IMR-90 (cell line): Measurements from ENCODE around the gene LTBP2. TPM values are rescaled to one million over a fixed set of nuclear protein-coding genes. Genes with fewer than 3 reads are reported as not detected.

ENCODE experiments used
- ATAC-seq: fragments of 200-7000 bp; cut with Tn5 transposase; 2 replicates; pipeline ENCODE4 v1.9.1; 2020; ENCODE audit warnings: low read depth, mild to moderate bottlenecking, moderate library complexity
- BruUV-seq: library from RNA; stranded (reverse); fragments of 400-500 nt; replicated peaks from 2 replicates; lab custom pipeline; 2021; lab: Mats Ljungman, UMichigan
- CTCF ChIA-PET: fragments of 300-600 bp; formaldehyde crosslinking; extraction: SDS; loops from one replicate; lab custom pipeline; 2021; ENCODE audit warnings: antibody characterized with exemption; lab: Yijun Ruan, JAX
- POLR2A ChIA-PET: fragments of 300-600 bp; sonication (Branson Sonifier 250); formaldehyde crosslinking; loops from one replicate; lab custom pipeline; 2022; ENCODE audit warnings: antibody characterized with exemption; ENCODE audit not compliant: unreplicated experiment; lab: Charles Lee
- DNase-seq: peaks from one replicate; pipeline ENCODE4 v3.0.0; 2013
- H2AFZ ChIP-seq: replicated peaks from 2 replicates; pipeline ENCODE3; 2013; ENCODE audit warnings: low read length, mild to moderate bottlenecking; ENCODE audit not compliant: poor library complexity
- H2AK5ac ChIP-seq: 2 replicates; pipeline ENCODE4 v1.6.1; 2013; ENCODE audit warnings: low read depth, low read length, inconsistent platforms
- H2AK9ac ChIP-seq: replicated peaks from 2 replicates; pipeline ENCODE3; 2013; ENCODE audit warnings: mild to moderate bottlenecking, low read depth, low read length, moderate library complexity; ENCODE audit not compliant: poor library complexity
- H2BK120ac ChIP-seq: 2 replicates; pipeline ENCODE4 v1.6.1; 2013; ENCODE audit warnings: low read depth, low read length, inconsistent platforms
- H2BK15ac ChIP-seq: 3 replicates; pipeline ENCODE4 v1.6.1; 2013; ENCODE audit warnings: low read depth, low read length, inconsistent platforms
- H2BK20ac ChIP-seq: 2 replicates; pipeline ENCODE4 v1.6.1; 2013; ENCODE audit warnings: low read depth, mild to moderate bottlenecking, inconsistent platforms, low read length, moderate library complexity
- H2BK5ac ChIP-seq: 2 replicates; pipeline ENCODE4 v1.6.1; 2013; ENCODE audit warnings: mild to moderate bottlenecking, low read depth, low read length, inconsistent platforms; ENCODE audit not compliant: poor library complexity, severe bottlenecking
- H3K14ac ChIP-seq: replicated peaks from 2 replicates; pipeline ENCODE4 v1.6.1; 2013; ENCODE audit warnings: low read depth, low read length, inconsistent platforms
- H3K18ac ChIP-seq: 2 replicates; pipeline ENCODE4 v1.6.1; 2013; ENCODE audit warnings: low read depth, low read length, control low read depth
- H3K23ac ChIP-seq: 2 replicates; pipeline ENCODE4 v1.6.1; 2013; ENCODE audit warnings: low read depth, low read length, inconsistent platforms
- H3K27ac ChIP-seq: 2 replicates; pipeline ENCODE4 v1.5.1; 2013; ENCODE audit warnings: mild to moderate bottlenecking, control low read depth, low read length; ENCODE audit not compliant: insufficient read depth
- H3K27me3 ChIP-seq: 2 replicates; pipeline ENCODE4 v1.6.1; 2013; ENCODE audit warnings: low read length; ENCODE audit not compliant: control insufficient read depth, insufficient read depth
- H3K36me3 ChIP-seq: 2 replicates; pipeline ENCODE4 v1.6.1; 2013; ENCODE audit warnings: low read length, mixed read lengths; ENCODE audit not compliant: control insufficient read depth, insufficient read depth
- H3K4ac ChIP-seq: 2 replicates; pipeline ENCODE4 v1.6.1; 2013; ENCODE audit warnings: low read depth, low read length, inconsistent platforms
- H3K4me1 ChIP-seq: 2 replicates; pipeline ENCODE4 v1.6.1; 2013; ENCODE audit warnings: low read length, mixed read lengths; ENCODE audit not compliant: control insufficient read depth, insufficient read depth
- H3K4me2 ChIP-seq: 2 replicates; pipeline ENCODE4 v1.6.1; 2013; ENCODE audit warnings: low read depth, mild to moderate bottlenecking, control low read depth, low read length, moderate library complexity
- H3K4me3 ChIP-seq: 2 replicates; pipeline ENCODE4 v1.5.1; 2013; ENCODE audit warnings: low read depth, mild to moderate bottlenecking, control low read depth, low read length, moderate library complexity; ENCODE audit not compliant: insufficient read depth
- H3K56ac ChIP-seq: 2 replicates; pipeline ENCODE4 v1.6.1; 2013; ENCODE audit warnings: low read length, inconsistent platforms; ENCODE audit not compliant: insufficient read depth; ENCODE audit errors: extremely low read depth
- H3K79me1 ChIP-seq, 2 experiments: 2 replicates each; pipeline ENCODE4 v1.6.1; 2013; ENCODE audit warnings: low read length in 2 of 2, inconsistent platforms in 1 of 2, low read depth in 1 of 2
- H3K9ac ChIP-seq: 2 replicates; pipeline ENCODE4 v1.6.1; 2013; ENCODE audit warnings: low read depth, low read length, control low read depth
- H3K9me1 ChIP-seq: 2 replicates; pipeline ENCODE4 v1.6.1; 2013; ENCODE audit warnings: low read length, inconsistent platforms; ENCODE audit not compliant: insufficient read depth
- H3K9me3 ChIP-seq: 2 replicates; pipeline ENCODE4 v1.6.1; 2013; ENCODE audit warnings: low read length; ENCODE audit not compliant: control insufficient read depth, insufficient read depth
- H4K20me1 ChIP-seq: 2 replicates; pipeline ENCODE4 v1.6.1; 2013; ENCODE audit warnings: low read length, inconsistent platforms; ENCODE audit not compliant: insufficient read depth
- H4K5ac ChIP-seq: 2 replicates; pipeline ENCODE4 v1.6.1; 2013; ENCODE audit warnings: mild to moderate bottlenecking, low read depth, low read length, control low read depth
- H4K8ac ChIP-seq, 2 experiments: 2 replicates each; pipeline ENCODE4 v1.6.1; 2013; ENCODE audit warnings: low read depth in 2 of 2, low read length in 2 of 2, control low read depth in 1 of 2, inconsistent platforms in 1 of 2
- H4K91ac ChIP-seq: 2 replicates; pipeline ENCODE4 v1.6.1; 2013; ENCODE audit warnings: low read depth, low read length, inconsistent platforms; ENCODE audit not compliant: insufficient read depth
- BHLHE40 ChIP-seq: fragments of 150-350 bp; IDR thresholded peaks from 2 replicates; pipeline ENCODE4 v1.6.1; 2016; ENCODE audit warnings: mild to moderate bottlenecking, low read depth, low read length
- MAZ ChIP-seq: IDR thresholded peaks from 2 replicates; pipeline ENCODE4 v1.6.1; 2012; ENCODE audit warnings: low read depth, mild to moderate bottlenecking, low read length, improper control_type of control experiment, moderate library complexity, borderline replicate concordance
- MXI1 ChIP-seq: IDR thresholded peaks from 2 replicates; pipeline ENCODE4 v1.6.1; 2012; ENCODE audit warnings: low read depth, mild to moderate bottlenecking, low read length, moderate library complexity, borderline replicate concordance
- RFX5 ChIP-seq: IDR thresholded peaks from 2 replicates; pipeline ENCODE4 v1.8.0; 2012; ENCODE audit warnings: low read depth, mild to moderate bottlenecking, low read length, moderate library complexity
- WGBS, 2 experiments: methylation state at CpG; one replicate each; pipeline versions ENCODE4 v1.1.5 to v1.1.7; 2013; ENCODE audit warnings: missing lambda C conversion rate in 2 of 2; ENCODE audit not compliant: insufficient read length in 1 of 2; ENCODE audit errors: extremely low coverage in 2 of 2; 5-methylcytosine and 5-hydroxymethylcytosine counted together
- dilution Hi-C: fragments of 300-500 bp; cut with HindIII; formaldehyde crosslinking; loops from one replicate; pipeline ENCODE4 v1.14.3; 2018; ENCODE audit warnings: low sequenced_read_pairs; ENCODE audit not compliant: unreplicated experiment
- in situ Hi-C: fragments of 300-500 bp; cut with MboI; formaldehyde crosslinking; loops from 3 replicates; pipeline ENCODE4 v1.14.3; 2019; ENCODE audit warnings: low sequenced_read_pairs, inconsistent platforms, mixed read lengths
- intact Hi-C: fragments of 100-400 bp; cut with micrococcal nuclease; formaldehyde crosslinking; loops from 2 replicates; pipeline ENCODE4 v1.10.0; 2022
- polyA plus RNA-seq, 3 experiments: library from polyadenylated mRNA; depleted of rRNA; stranded (reverse); fragments of >200 nt; gene quantifications; 2 replicates each; pipeline ENCODE4 v1.2.3, GENCODE V29; 2012; ENCODE audit warnings: low replicate concordance in 1 of 3
- total RNA-seq: library from RNA; depleted of rRNA; stranded (reverse); fragments of >200 nt; gene quantifications from 2 replicates; pipeline ENCODE4 v1.2.3, GENCODE V29; 2012

LTBP2 gene
- total and polyA plus RNA-seq, 2 of the 4 experiments (the other 2 are of a cell fraction): 23.8 to 79.3 TPM

GRCh38 chr14:74476107-74476506 lies 135.9 kb downstream of the LTBP2 start:
- ATAC-seq (no peak; the same call in 1 of the 2 replicates), DNase-seq (no peak)
- H3K4me1 ChIP-seq: peaks cover 7% of the 10 kb centered on the region
- H2AFZ ChIP-seq: peak overlapping the region; percentile 60
- H4K8ac ChIP-seq: no peak overlapping the region
- in situ Hi-C loops (no loop called here), intact Hi-C loops (loop anchor here (10.0 kb wide), 1 partner anchor 361 kb away; no protein-coding TSS in a partner anchor), dilution Hi-C loops (no loop called here)
- H3K4me3 ChIP-seq: no peak overlapping the region
- no peak overlapping the region for H4K91ac ChIP-seq
- BruUV-seq: no TSS peak
- no peak overlapping the region for H2AK9ac ChIP-seq
- no peak overlapping the region for H2BK15ac ChIP-seq
- no peaks in the 10 kb centered on the region for H4K20me1 ChIP-seq
- no peak overlapping the region for H3K4me2 ChIP-seq
- POLR2A ChIA-PET: no interaction called here
- no peak overlapping the region for H4K5ac ChIP-seq
- H2BK5ac ChIP-seq: no peak overlapping the region
- no peaks in the 10 kb centered on the region for H3K9me3 ChIP-seq
- CTCF ChIA-PET: interaction anchor here (0.7 kb wide), 1 partner anchor 150 kb away, joined by 5 read pairs; no protein-coding TSS in a partner anchor
- peaks cover 10% of the 10 kb centered on the region; the same call in 1 of the 2 replicates for H3K9me1 ChIP-seq
- WGBS, 2 experiments: no CpG with 5 or more reads among the region's 4 CpGs
- H3K9ac ChIP-seq: no peak overlapping the region
- H2BK20ac ChIP-seq: no peak overlapping the region
- H3K27ac ChIP-seq: no peak overlapping the region
- no peak for TF ChIP-seq MXI1
- no peak for TF ChIP-seq RFX5
- TF ChIP-seq MAZ: no peak
- TF ChIP-seq BHLHE40: no peak
- no peak overlapping the region for H3K23ac ChIP-seq
- no peaks in the 10 kb centered on the region for H3K79me1 ChIP-seq
- H2BK120ac ChIP-seq: no peak overlapping the region
- no peak overlapping the region for H3K14ac ChIP-seq
- H3K56ac ChIP-seq: no peak overlapping the region
- 0 out of 2 replicates have a peak overlapping the region, but pooled peaks have one; percentile 5 for H3K4ac ChIP-seq
- H3K18ac ChIP-seq: no peak overlapping the region
- H2AK5ac ChIP-seq: no peak overlapping the region
- no peaks in the 10 kb centered on the region for H3K27me3 ChIP-seq
- peaks cover 7% of the 10 kb centered on the region for H3K36me3 ChIP-seq
